Measurements from ENCODE around the gene TMEM263.

DNA sequence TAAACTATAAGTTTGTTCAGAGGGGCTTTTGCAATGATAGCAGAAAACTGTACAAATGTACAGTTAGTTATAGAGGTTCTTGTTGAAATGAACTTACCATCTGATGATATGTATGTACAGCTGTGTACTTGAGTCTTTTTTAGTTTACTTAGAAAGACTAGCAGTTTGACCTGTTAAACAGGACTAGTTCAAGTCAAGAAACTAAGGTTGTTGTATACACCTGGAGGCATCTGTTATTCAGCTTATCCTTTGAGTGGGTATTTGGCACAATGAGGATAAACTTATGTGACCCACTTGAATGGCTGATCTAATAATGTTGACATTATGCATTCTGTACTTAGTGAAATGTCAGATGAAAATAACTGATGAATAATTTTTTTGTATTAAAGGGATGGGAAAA lies 17.8 kb downstream of the TMEM263 start:
- TF ChIP-seq, protein P1, sequence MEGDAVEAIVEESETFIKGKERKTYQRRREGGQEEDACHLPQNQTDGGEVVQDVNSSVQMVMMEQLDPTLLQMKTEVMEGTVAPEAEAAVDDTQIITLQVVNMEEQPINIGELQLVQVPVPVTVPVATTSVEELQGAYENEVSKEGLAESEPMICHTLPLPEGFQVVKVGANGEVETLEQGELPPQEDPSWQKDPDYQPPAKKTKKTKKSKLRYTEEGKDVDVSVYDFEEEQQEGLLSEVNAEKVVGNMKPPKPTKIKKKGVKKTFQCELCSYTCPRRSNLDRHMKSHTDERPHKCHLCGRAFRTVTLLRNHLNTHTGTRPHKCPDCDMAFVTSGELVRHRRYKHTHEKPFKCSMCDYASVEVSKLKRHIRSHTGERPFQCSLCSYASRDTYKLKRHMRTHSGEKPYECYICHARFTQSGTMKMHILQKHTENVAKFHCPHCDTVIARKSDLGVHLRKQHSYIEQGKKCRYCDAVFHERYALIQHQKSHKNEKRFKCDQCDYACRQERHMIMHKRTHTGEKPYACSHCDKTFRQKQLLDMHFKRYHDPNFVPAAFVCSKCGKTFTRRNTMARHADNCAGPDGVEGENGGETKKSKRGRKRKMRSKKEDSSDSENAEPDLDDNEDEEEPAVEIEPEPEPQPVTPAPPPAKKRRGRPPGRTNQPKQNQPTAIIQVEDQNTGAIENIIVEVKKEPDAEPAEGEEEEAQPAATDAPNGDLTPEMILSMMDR (IDR thresholded peaks at IDR 0.05 in 8 of 11, conservative IDR thresholded peaks at IDR 0.05 in 3 of 11): no peak
- no peak for TF ChIP-seq POLR2A (IDR thresholded peaks at IDR 0.05)

All from spleen (tissue), 7 donors.